ENCODE measurements around the gene GNL2. TPM values are rescaled to one million over a fixed set of nuclear protein-coding genes. Genes with fewer than 3 reads are reported as not detected.

The GNL2 gene
- total RNA-seq, 1 experiment from 2014 or later = 51.9 TPM

- no peaks in the 10 kb centered on the region for H3F3A ChIP-seq (ENCODE audit: insufficient read depth, low read depth)
- no peaks in the 10 kb centered on the region for H3K9me2 ChIP-seq (ENCODE audit: insufficient read depth)
- H3K36me3 ChIP-seq (ENCODE audit: low read depth) = no peaks in the 10 kb centered on the region
- H3K27me3 ChIP-seq (ENCODE audit: insufficient read depth, low read depth) = peaks cover 95% of the 10 kb centered on the region
- H3K4me1 ChIP-seq (replicated peaks; ENCODE audit: insufficient read depth) = no peaks in the 10 kb centered on the region
- BruUV-seq (replicated peaks) = no TSS peak
- POLR2A ChIA-PET (ENCODE audit: unreplicated experiment) = no interaction called here
- no peak overlapping the region for H2AFZ ChIP-seq
- CTCF ChIA-PET = no interaction called here
- H3K27ac ChIP-seq = no peak overlapping the region
- H3K9me3 ChIP-seq (ENCODE audit: insufficient read depth, low read depth) = no peaks in the 10 kb centered on the region
- H3K4me3 ChIP-seq = no peak overlapping the region
- no peaks in the 10 kb centered on the region for H4K20me1 ChIP-seq (ENCODE audit: insufficient read depth)
- no peaks in the 10 kb centered on the region for H3K79me2 ChIP-seq (ENCODE audit: low read depth)
- H3K4me2 ChIP-seq = no peak overlapping the region
- TF ChIP-seq CTCF (conservative IDR thresholded peaks at IDR 0.05) (no peak), EZH2 (IDR thresholded peaks at IDR 0.05; ENCODE audit: low read depth) (no peak)
- DNase-seq = no peak
- intact Hi-C loops (cut with micrococcal nuclease; ENCODE audit: unreplicated experiment) = no loop called here
Observed at GRCh38 chr1:37616330-37616729, 20.6 kb upstream of the GNL2 start.

GRCh38 chr1:37614105-37614504 lies 18.4 kb upstream of the GNL2 start:
- Histone ChIP-seq H3F3A (ENCODE audit: insufficient read depth, low read depth) (no peaks in the 10 kb centered on the region), H3K9me2 (ENCODE audit: insufficient read depth) (no peaks in the 10 kb centered on the region), H3K27ac (no peak overlapping the region), H3K4me3 (no peak overlapping the region), H2AFZ (no peak overlapping the region), H4K20me1 (ENCODE audit: insufficient read depth) (no peaks in the 10 kb centered on the region), H3K9me3 (ENCODE audit: insufficient read depth, low read depth) (no peaks in the 10 kb centered on the region), H3K36me3 (ENCODE audit: low read depth) (no peaks in the 10 kb centered on the region), H3K4me1 (replicated peaks; ENCODE audit: insufficient read depth) (no peaks in the 10 kb centered on the region), H3K27me3 (ENCODE audit: insufficient read depth, low read depth) (peaks cover 95% of the 10 kb centered on the region), H3K4me2 (no peak overlapping the region), H3K79me2 (ENCODE audit: low read depth) (no peaks in the 10 kb centered on the region)
- TF ChIP-seq CTCF (conservative IDR thresholded peaks at IDR 0.05) (no peak), EZH2 (IDR thresholded peaks at IDR 0.05; ENCODE audit: low read depth) (no peak)
- ChIA-PET CTCF (no interaction called here), POLR2A (ENCODE audit: unreplicated experiment) (no interaction called here)
- no peak for DNase-seq
- no TSS peak for BruUV-seq (replicated peaks)
- intact Hi-C loops (cut with micrococcal nuclease; ENCODE audit: unreplicated experiment) = no loop called here

GRCh38 chr1:37612186-37612585 lies 16.4 kb upstream of the GNL2 start:
- TF ChIP-seq EZH2 (IDR thresholded peaks at IDR 0.05; ENCODE audit: low read depth) = no peak
- TF ChIP-seq CTCF (conservative IDR thresholded peaks at IDR 0.05) = no peak
- no peak for DNase-seq
- Histone ChIP-seq H4K20me1 (ENCODE audit: insufficient read depth) (no peaks in the 10 kb centered on the region), H3K27ac (no peak overlapping the region), H3F3A (ENCODE audit: insufficient read depth, low read depth) (no peaks in the 10 kb centered on the region), H3K4me2 (no peak overlapping the region), H3K4me3 (no peak overlapping the region), H3K9me3 (ENCODE audit: insufficient read depth, low read depth) (no peaks in the 10 kb centered on the region), H3K36me3 (ENCODE audit: low read depth) (no peaks in the 10 kb centered on the region), H3K4me1 (replicated peaks; ENCODE audit: insufficient read depth) (no peaks in the 10 kb centered on the region), H3K9me2 (ENCODE audit: insufficient read depth) (no peaks in the 10 kb centered on the region), H2AFZ (no peak overlapping the region), H3K79me2 (ENCODE audit: low read depth) (no peaks in the 10 kb centered on the region), H3K27me3 (ENCODE audit: insufficient read depth, low read depth) (peaks cover 96% of the 10 kb centered on the region)
- ChIA-PET POLR2A (ENCODE audit: unreplicated experiment) (no interaction called here), CTCF (interaction anchor here (0.6 kb wide), 1 partner anchor 63 kb away, joined by 3 read pairs; no protein-coding TSS in a partner anchor)
- no TSS peak for BruUV-seq (replicated peaks)
- intact Hi-C loops (cut with micrococcal nuclease; ENCODE audit: unreplicated experiment) = no loop called here

Data from PC-9 (cell line).